ENCODE results near the gene KASH5. TPM values are rescaled to one million over a fixed set of nuclear protein-coding genes. Genes with fewer than 3 reads are reported as not detected.
A peak's percentile ranks its signal among the peaks of the same experiment; 100 is the strongest.

The KASH5 gene
- total and polyA plus RNA-seq, 2 of the 13 experiments (the other 11 are each of a cell fraction or from before 2014, with no cell fraction given) = not detected

- TF ChIP-seq ZNF770 (CRISPR knock-in tag; IDR thresholded peaks at IDR 0.05) = peak; percentile 87
- TF ChIP-seq, protein P1, sequence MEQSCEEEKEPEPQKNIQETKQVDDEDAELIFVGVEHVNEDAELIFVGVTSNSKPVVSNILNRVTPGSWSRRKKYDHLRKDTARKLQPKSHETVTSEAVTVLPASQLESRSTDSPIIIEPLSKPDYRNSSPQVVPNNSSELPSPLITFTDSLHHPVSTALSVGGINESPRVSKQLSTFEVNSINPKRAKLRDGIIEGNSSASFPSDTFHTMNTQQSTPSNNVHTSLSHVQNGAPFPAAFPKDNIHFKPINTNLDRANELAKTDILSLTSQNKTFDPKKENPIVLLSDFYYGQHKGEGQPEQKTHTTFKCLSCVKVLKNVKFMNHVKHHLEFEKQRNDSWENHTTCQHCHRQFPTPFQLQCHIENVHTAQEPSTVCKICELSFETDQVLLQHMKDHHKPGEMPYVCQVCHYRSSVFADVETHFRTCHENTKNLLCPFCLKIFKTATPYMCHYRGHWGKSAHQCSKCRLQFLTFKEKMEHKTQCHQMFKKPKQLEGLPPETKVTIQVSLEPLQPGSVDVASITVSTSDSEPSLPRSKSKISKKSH (CRISPR knock-in tag; IDR thresholded peaks at IDR 0.05; ENCODE audit: borderline replicate concordance) = no peak
- TF ChIP-seq ZNF512B (CRISPR knock-in tag; IDR thresholded peaks at IDR 0.05; ENCODE audit: borderline replicate concordance) = no peak
- TF ChIP-seq SMAD9 (CRISPR knock-in tag; IDR thresholded peaks at IDR 0.05) = no peak
- TF ChIP-seq GATAD1 (CRISPR knock-in tag; IDR thresholded peaks at IDR 0.05) = no peak
- TF ChIP-seq ZNF263 (CRISPR knock-in tag; IDR thresholded peaks at IDR 0.05) = peak; percentile 88
- TF ChIP-seq SRY (CRISPR knock-in tag; IDR thresholded peaks at IDR 0.05) = no peak
These were observed 57.9 kb downstream of the KASH5 start (continued) for GRCh38 chr19:49445997-49446396.

All from HepG2 (cell line).